Stimulated activated CD8-positive, alpha-beta memory T cell treated with anti-CD3 and anti-CD28 coated beads, Interleukin-15, amount 100 ng/mL, for 24 hours (primary cell): ENCODE results near the gene FNDC1.

Source experiments
- DNase-seq: peaks from one replicate; pipeline ENCODE4 v3.0.0-alpha.2; 2020; ENCODE audit warnings: low read depth

Gene FNDC1

DNA sequence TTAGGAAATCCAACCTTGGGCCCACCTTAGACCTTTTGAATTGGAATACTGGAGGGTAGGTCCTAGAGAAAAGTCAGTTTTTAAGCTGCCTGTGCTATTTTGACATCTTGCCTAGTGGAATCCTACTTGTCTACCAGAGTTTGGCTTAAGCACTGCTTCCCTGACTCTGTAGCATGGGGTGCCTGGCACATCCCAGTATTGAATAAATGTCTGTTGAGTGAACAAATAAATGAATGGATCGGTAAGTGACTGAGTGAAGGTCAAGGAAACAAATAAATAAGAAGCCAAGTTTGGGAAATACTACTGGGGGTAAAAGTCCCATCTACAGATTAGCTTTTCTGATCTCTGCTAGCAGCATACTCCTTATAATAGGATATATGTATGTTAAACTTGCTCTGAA lies 140.5 kb downstream of the FNDC1 start:
- DNase-seq = no peak

DNA sequence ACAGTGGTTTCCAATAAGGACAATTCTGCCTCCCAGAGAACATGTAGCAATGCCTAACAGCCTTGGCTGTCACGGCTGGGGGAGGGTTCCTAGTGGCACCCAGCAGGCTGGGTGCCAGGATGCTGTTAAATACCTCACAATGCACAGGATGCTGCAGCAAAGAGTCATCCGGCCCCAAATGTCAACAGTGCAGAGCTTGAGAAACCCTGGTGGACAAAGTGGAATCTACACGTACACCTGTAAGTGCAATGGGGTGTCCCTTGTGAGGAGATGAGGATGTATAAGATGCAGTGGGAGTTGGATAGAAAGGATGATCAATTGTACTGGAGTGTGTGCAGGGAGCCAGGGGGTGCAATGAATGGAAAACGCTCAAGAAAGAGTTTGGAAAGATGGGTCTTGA lies 142.4 kb downstream of the FNDC1 start:
- no peak for DNase-seq

DNA sequence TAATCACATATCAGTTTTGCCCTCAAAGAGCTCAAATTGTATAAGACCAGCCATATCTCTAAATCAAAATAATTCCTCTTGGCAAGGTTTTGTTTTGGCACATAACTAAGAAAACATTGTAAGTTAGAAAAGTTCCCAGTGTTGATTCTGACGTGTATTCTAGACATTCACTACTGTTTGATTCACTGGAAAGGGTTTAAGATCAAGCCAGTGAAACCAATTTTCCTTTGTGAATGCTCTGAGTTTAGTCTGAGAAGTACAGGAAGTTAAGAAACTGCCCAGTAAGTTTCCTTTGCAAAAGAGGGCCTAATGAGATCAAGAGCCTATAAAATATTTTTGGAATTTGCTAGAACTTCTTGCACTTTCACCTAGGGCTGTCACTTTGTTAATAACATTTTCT lies 143.0 kb downstream of the FNDC1 start:
- DNase-seq = no peak

DNA sequence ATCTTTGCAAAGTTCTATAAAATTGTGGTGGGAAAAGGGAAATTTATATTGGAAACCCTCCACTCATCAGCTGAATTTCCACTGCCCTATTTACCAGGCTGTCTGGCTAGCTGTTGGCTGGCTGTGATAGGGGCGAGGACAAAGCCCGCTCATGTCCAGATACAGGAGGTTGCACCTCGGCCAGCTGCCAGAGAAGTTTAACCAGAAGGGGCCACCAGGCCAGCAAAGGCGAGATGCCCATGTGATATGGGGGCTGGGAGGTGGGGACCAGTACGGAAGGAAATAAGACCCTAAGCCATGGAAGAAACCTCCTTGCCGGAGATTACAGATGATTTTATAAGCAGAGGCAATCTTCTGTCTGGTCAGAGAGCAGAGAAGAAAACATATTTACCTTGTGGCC lies 143.8 kb downstream of the FNDC1 start:
- no peak for DNase-seq

DNA sequence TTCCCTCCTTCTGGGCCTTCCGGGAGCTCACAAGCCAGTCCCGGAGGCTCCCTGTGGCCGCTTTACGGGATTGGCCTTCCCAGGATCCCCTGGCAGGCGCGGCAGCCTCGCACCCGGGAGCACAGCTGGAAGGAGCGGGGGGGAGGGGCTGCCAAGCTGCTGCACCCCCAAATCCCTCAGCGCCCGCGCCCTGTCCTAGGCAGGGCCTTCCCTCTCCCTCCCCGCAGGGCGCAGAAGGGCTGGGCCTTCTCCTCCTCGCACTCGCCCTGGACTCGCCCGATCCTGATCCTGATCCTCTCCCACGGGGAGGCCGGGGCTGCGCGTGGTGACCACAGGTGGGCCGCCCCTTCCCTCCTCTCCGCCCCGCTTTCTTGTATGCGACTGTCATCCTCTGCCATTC lies 146.4 kb downstream of the FNDC1 start:
- no peak for DNase-seq

DNA sequence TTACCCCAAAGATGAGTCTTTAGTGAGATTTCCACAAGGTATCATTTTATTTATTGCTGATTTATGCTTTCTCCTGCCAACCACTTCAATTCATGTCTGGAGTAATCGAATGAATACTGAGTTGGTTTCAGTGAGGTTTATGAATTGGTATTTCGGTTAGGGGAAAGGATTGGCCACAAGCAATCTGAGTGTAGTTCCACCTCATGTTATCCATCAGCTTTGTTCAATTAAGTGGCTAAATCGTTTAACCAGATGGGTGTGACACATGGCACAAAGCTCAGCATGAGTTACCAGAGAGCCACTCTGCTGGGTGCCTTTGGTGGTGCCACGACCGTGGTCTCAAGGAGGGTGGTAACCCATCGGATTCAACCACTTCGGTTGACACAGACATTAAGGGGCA lies 148.2 kb downstream of the FNDC1 start:
- DNase-seq = no peak

DNA sequence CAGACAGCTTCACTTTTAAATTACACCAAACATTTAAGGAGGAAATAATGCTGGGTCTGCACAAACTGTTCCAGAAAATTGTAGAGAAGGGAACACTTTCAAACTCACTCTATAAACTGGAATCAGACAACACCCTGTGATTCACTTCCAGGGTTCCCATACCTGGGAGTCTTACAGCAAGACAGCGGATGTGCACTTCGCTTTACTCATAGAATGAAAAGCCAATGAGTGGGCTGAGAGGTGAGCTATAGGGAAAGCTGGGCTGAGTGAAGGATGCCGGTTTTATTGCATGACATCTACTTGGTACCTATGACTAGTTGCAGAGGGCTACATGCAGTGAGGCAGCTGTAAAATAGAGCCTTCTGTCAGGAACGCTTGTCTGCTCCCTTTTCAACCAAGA lies 152.1 kb downstream of the FNDC1 start:
- DNase-seq = no peak
